DLD1 (cell line): Measurements from ENCODE around the gene NUP93.
"Not testable (repeated sequence)": the region's sequence is repeated elsewhere in the genome, so short reads cannot be mapped to it uniquely, and the experiment has no call there.

Experiments
- in situ Hi-C: cut with HindIII; loops from 2 replicates; pipeline ENCODE4 v1.10.0; 2017; ENCODE audit warnings: low sequenced_read_pairs

Gene NUP93

DNA sequence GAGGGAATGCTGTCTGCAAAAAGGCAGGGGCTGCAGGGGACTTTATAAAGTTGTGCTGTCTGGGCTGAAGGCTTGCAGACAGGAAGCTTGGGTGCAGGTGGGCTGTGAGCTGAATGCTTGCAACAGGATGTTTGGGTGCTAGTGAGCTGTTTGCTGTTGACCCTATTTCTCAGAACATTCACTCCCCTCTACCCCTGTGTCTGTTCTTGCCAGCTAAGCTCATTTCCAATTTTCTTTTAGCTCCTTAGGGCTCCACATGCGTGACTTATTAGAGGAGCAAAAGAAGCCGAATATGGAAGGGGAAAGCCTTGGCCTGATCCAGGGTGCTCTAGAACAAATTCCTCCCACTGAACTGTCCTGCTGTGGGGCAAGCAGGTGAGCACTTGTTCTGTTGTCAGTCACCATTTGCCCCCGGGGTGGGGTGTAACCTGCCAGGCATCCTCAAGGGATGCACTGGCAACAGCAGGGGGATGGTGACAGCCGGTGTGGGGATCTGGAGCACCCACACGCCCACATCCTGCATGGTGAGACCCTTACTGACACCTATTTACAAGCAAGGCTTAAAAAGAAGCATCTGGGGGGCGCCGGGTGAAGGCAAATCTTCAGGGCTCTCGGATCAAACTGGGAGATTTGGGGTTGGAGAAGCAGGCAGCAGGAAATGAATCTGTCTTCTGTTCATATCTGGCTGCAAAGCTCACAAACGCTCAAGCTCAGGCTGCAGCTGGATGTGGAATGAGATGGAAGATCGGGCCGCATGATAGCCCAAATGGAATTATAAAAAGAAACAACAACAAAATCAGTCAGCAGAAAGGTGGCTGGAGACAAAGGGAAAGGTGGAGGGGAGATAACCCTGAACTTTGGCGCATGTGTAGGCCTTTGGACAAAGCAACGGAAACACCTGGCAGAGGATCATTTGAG, 21.1 kb upstream of the NUP93 start:
- in situ Hi-C loops, result no loop called here

DNA sequence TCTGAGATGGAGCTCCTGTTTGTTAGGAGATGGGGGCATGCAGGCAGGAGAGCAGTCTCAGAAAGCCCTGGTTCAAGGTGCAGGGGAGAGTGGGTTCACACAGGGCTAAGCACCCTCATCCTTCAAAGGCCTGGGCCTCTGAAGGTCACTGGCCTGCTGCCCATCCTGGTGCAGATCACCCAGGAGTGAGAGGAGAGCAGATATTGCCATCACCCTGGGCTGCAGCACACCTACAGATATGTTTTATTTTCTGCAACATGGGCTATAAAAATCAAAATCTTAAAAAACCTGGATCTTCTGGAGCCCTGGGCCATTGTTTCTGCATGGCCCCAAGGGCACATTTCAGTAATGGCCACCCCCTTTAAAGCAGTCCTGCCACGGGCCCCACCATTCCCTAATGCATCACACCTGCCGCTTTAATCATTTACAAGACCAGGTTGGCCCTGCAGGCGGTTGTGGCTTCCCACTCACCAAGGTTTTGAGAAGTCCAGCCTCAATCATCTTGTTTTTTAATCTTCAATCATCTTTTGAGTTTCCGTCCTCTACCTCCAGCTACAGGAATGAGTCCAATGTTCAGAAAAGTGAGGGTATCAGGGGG, 20.4 kb upstream of the NUP93 start:
- in situ Hi-C loops, result no loop called here

DNA sequence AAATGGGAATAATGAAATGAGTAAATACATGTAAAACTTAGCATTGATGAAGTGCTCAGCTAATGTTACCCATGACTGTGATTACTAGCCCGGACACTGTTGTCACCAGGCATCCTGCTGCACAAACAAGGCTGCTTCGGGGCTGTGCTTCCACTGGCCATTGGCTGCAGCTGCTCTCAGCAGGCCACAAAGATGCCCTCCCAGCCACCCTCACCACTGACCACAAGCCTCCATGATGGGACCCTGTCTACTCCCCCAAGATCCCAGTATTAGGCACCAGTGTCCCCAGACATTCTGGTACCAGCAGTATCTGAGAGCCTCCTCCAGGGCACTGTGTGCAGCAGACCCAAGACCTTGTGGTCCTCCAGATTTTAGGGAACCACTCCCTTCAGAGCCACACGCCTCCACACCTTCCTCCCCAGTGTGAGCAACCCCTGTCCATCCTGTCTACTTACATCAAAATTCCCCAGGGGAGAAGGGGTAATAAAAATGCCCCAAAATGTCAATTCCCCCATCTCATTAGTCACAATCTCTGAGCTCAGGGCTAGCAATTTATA, 19.7 kb upstream of the NUP93 start:
- in situ Hi-C loops, result no loop called here

DNA sequence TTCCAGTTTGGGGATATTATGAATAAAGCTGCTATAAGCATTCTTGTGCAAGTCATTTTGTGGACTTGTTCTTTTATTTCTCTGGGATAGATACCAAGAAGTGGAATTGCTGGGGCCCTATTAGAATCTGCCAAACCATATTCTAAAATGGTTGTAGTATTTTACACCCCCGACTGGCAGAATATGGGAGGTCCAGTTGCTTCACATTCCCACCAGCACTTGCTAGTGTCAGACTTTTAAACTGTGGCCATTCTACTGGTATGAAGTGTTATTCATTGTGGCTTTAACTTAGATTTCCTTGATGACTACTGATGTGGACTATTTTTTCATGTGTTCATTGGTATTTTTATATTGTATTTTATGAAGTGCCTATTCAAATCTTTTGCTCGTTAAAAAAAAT, 18.1 kb upstream of the NUP93 start:
- in situ Hi-C loops, result no loop called here

DNA sequence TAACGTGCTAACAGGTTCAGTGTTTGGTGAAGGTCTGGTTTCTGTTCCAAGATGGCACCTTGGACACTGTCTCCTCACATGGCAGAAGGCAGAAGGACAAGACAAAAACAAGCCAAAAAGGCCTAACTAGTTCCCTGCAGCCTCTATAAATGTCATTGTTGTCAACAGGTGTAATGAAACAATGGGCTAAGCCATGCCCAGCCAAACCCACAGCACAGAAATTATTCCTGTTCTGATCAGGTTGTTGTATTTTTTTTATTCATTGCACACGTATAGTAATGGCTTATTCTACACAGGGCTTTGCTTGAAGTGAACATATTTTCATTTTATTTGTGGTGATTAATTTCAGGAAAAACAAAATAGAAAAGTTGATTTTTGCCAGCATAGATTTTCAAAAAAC, 16.1 kb upstream of the NUP93 start:
- in situ Hi-C loops, result no loop called here

DNA sequence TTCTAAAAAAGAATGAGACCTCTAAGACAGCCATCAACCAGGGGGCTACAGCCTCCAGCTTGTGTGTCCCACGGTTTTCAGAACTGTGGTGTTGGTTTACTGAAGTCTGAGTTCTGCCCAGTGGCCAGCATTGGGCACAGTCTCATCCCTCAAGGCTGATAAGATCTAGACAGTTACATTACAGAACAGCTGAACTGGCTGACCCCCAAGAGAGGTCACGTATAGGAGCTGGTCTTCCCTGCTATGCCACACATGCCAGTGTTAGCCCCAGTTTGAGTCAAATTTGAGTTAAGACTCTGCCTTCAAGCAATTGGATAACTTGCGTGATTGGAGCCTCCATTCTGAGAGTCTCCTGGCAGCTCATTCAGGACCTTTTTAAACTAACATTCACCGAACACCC, 14.8 kb upstream of the NUP93 start:
- in situ Hi-C loops, result no loop called here

DNA sequence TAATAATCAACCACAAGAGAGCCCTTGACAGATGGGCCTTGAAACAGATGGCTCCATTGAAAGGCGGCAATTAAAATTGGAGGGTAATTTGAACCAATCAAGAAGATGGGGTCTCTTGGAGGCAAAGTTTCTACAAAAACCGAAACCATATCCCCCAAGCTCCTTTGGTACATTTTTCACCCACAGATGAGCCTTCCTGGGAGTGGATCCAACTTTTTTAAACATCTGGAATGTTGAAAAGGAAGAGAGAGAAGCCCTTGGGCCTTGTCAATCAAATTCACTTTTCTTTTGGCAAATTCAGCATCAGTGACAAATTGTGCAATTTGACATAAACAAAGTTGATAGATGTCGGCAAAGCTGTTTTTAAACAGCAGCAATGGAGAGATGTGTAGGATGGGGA, 13.2 kb upstream of the NUP93 start:
- in situ Hi-C loops, result no loop called here

DNA sequence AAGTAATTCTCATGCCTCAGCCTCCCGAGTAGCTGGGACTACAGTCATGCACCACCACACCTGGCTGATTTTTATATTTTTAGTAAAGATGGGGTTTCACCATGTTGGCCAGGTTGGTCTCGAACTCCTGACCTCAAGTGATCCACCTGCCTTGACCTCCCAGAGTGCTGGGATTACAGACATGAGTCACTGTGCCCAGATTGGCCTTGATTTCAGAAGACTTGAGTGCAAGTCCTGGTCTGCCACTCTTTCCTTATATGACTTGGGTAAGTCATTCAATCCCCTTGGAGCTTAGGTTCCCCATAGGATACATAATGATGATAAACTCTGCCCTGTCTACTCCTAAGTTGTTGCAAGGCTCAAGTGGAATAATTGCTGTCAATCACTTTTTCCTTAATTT, 12.4 kb upstream of the NUP93 start:
- in situ Hi-C loops, result not testable (repeated sequence)

DNA sequence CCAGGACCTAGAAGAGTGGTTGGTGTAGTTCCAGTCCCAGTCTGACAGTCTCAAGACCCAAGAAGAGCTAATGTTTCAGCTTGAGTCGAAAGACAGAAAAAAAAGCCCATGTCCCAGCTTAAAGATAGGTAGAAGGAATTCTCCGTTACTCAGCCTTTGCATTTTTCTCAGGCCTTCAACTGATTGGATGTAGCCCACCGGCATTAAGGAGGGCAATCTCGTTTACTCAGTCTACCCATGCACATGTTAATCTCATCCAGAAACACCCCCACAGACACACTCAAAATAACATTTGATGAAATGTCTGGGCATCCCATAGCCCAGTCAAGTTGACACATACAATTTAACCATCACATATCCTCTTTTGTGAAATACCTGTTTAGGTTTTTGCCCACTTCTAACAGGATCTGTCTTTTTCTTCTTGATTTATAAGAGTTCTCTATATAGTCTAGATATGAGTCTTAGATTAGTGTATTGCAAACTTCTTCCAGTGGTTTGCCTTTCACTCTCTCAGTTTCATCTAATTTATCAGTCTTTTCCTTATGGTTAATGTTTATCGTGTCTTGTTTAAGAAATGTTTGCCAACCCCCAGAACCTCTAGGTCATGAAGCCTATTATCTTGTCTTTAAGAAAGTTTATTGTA, 7.6 kb upstream of the NUP93 start:
- in situ Hi-C loops, result no loop called here

DNA sequence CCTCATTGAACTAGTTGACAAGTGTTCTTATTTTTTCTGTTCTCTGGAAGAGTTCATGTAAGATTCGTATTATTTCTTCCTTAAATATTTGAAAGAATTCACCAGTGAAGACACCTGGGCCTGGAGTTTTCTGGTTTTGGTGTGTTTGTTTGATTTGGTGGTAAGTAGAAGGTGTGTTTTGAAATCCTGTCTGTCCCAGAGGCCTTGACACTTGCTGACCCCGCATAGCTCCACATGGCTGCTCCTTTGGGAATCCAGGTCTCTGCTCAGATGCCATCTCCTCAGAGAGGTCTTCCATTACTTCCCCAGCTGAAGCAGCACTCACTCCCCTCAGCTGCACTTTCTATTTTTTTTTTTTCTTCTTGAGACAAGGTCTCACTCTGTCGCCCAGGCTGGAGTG, 5.7 kb upstream of the NUP93 start:
- in situ Hi-C loops, result no loop called here

DNA sequence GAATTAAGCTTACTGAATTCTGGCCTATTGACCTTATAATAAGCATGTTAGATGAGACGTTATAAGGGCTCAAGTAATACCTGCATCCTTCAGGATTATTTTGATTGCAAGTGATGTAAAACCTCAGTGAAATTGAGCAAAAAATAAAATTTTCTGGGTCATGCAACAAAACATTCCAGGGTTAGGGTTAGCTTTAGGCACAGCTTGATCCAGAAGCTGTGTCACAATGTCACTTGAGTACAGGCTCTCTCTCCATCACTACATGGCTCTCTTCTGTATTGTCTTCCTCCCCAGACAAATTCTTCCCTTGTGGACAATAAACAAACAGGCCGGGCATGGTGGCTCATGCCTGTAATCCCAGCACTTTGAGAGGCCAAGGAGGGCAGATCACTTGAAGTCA, 3.6 kb upstream of the NUP93 start:
- in situ Hi-C loops, result no loop called here

DNA sequence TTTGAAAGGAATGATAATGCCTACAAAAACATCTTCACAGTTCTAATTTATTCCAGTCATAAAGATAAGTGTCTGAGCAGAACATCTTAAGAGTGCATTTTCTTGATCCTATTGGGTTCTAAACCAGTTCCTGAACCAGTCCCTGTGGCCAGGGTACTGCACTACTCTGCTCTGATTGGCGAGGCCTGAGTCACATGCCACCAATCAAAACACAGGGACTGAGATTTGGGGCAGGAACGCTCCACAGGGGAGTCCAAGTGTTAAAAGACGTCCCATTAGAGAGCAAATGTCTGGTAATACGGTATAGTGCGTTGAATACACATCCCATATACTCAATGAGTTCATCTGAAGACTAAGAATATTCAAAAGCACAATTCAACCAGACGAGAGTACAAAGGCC, 3.0 kb upstream of the NUP93 start:
- in situ Hi-C loops, result no loop called here

DNA sequence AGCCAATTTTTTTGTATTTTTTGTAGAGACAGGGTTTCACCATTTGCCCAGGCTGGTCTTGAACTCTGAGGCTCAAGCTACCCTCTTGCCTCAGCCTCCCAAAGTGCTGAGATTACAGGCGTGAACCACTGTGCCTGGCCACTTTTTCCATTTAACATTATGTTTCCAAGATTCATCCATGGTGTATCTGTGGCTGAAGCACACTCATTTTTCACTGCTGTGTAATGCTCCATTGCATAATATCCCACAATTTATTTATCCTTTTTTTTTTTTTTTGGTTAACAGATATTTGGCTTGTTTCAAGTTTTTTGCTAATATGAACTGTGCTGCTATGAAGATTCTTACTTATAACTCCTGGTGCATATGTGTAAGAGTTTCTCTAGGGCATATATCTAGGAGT, 1.9 kb upstream of the NUP93 start:
- in situ Hi-C loops, result no loop called here

DNA sequence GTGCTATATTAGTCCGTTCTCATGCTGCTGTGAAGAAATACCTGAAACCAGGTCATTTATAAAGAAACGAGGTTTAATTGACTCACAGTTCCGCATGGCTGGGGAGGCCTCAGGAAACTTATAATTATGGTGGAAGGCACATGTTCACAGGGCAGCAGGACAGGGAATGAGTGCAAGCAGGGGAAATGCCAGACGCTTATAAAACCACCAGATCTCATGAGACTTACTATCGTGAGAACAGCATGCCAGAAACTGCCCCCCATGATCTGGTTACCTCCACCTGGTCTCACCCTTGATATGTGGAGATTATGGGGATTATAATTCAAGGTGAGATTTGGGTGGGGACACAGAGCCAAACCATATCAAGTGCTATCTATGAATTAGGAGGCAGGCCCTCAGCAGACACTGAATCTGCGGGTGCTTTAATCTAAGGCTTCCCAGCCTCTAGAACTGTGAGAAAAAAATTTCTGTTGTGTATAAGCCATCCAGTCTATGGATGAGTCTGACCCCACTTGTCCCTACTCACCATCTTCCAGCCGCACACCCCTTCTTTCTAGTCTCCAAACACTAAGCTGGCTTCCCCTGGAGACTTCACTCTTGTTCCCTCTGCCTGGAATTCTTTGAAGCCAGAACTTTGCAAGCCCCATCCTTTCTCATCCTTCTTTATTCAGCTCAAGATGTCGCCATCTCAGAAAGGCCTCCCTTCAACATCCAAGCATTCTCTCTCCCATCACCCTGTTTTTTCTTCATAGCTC, 772 bp upstream of the NUP93 start:
- in situ Hi-C loops, result no loop called here

DNA sequence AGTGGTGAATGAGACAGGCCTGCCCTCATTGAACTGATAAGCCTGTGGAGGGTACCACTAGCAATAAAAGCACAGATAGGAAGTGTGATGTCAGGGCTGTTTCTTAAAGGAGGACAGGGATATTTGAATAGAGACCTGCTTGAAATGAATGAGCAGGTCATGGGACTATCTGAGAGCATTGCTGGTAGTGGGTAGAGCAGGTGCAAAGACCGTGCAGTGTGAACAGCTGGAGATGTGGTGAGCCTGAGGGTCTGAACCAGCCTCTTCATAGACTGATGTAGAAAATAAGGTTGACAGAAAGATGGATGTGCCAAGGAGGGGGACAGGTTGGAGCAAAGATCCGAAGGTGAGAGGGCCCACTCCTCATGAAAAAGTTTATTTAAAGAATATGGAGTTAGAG, 2.4 kb downstream of the NUP93 start:
- in situ Hi-C loops, result loop anchor here (5.0 kb wide), 1 partner anchor 35 kb away; no protein-coding TSS in a partner anchor

DNA sequence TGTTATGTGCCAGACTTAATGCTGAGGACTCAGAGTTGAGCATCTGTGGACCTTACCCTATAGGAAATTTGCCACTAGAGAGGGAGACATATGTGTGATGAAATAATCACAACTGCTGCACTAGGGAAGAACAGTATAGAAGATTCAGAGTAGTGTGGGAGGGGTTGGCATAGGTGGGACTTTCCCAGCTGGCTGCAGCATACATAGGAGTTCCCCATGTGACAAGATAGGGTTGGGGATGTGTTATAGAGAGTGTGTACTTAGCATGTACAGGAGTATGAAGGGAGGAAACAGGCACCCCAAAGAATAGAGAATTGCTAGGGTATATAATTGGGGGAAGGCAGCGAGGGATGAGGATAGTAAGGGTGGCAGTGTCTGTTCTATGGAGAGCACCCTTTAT, 2.9 kb downstream of the NUP93 start:
- in situ Hi-C loops, result loop anchor here (5.0 kb wide), 1 partner anchor 34 kb away; no protein-coding TSS in a partner anchor

DNA sequence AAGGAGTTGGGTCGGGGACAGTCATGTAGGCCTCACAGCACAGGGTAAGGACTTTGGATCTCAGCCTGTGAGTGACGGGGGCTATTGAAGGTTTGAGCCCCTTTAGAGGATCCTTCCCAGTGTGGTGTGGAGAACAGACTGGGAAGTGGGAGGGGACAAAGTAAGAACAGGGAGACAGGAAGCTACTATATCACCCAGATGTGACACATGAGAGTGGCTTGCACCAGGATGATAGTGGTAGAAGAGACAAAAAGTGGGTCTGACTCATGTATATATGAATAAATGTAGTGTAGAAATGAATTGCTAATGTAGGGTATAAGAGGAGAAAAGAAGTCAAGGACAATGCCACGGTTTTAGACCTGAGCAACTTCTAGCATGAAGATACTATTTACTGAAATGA, 4.5 kb downstream of the NUP93 start:
- in situ Hi-C loops, result loop anchor here (5.0 kb wide), 1 partner anchor 33 kb away; no protein-coding TSS in a partner anchor

DNA sequence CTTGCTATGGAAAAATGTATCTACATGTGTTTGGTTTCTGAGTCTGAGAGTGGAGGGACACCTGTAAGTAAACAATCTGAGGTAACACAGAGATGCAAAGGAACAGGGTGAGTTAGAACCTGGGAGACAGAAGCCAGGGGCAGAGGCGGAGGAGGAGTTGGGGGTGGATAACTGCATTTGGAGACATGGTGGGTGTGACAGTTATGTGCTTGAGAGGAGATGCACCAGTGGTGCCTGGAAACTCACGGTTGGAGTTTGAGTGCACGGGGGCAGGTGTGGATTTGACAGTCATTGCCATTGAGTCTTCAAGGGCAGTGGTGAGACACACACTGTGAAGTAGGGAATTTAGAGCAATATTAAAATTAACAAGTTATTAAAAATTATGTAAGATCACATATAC, 6.5 kb downstream of the NUP93 start:
- in situ Hi-C loops, result no loop called here

DNA sequence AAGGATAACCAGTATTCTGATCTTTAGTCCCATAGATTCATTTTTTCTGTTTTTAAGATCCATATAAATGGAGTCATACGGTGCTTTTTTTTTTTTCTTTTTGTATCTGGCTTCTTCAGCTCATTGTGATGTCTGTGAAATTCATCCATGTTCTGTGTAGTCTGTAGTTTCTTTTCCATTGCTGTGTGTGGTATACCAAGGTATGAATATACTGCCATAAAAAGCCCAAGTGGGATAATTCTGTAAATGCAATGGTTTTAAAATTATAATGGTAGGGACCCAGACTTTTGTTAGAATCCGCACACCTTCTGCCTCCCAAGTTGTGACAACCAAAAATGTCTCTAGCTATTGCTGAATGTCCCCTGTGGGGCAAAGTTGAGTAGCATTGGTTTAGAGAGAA, 7.6 kb downstream of the NUP93 start:
- in situ Hi-C loops, result no loop called here

DNA sequence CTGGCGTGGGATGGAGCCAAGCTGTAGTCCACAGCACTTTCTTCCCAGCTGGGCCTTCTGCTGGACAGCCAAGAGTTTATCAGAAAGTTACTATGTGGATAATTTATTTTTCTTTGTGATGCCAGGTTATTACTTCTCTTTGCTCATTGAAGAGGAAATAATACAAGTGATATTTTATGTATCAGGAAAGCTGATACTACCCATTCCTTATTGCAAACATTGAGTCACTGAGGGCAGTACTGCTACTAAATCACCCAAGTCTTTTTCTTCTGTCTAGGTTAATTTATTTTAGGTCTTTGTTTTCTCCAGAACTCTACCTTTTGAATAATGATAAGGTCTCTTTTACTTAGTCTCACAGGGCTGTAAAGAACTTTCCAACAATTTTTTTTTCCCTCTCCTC, 8.3 kb downstream of the NUP93 start:
- in situ Hi-C loops, result no loop called here

DNA sequence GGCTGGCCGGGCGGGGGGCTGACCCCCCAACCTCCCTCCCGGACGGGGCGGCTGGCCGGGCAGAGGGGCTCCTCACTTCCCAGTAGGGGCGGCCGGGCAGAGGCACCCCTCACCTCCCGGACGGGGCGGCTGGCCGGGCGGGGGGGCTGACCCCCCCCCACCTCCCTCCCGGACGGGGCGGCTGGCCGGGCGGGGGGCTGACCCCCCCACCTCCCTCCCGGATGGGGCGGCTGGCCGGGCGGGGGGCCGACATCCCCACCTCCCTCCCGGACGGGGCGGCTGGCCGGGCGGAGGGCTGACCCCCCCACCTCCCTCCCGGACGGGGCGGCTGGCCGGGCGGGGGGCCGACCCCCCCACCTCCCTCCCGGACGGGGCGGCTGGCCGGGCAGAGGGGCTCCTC, 9.4 kb downstream of the NUP93 start:
- in situ Hi-C loops, result not testable (repeated sequence)
